Glutamatergic neuron (in vitro differentiated cells): ENCODE measurements around the gene TCP10L. TPM values are rescaled to one million over a fixed set of nuclear protein-coding genes. Genes with fewer than 3 reads are reported as not detected.

Experiments used
- DNase-seq: peaks from one replicate; pipeline ENCODE4 v3.0.0; 2022
- H3K27ac Mint-ChIP-seq: one replicate; pipeline ENCODE4 v1.8.0; 2020; ENCODE audit warnings: mild to moderate bottlenecking, mixed read lengths, inconsistent platforms; ENCODE audit not compliant: unreplicated experiment
- H3K27me3 Mint-ChIP-seq: one replicate; pipeline ENCODE4 v1.8.0; 2020; ENCODE audit warnings: mild to moderate bottlenecking, moderate library complexity, mixed read lengths, inconsistent platforms; ENCODE audit not compliant: unreplicated experiment
- H3K36me3 Mint-ChIP-seq: one replicate; pipeline ENCODE4 v1.8.0; 2020; ENCODE audit warnings: mild to moderate bottlenecking, mixed read lengths, inconsistent platforms; ENCODE audit not compliant: unreplicated experiment
- H3K4me1 Mint-ChIP-seq: one replicate; pipeline ENCODE4 v1.8.0; 2020; ENCODE audit warnings: mild to moderate bottlenecking, low read depth, mixed read lengths, inconsistent platforms; ENCODE audit not compliant: unreplicated experiment
- H3K4me3 Mint-ChIP-seq: one replicate; pipeline ENCODE4 v1.8.0; 2020; ENCODE audit warnings: mild to moderate bottlenecking, mixed read lengths, inconsistent platforms; ENCODE audit not compliant: unreplicated experiment
- H3K9me3 Mint-ChIP-seq: one replicate; pipeline ENCODE4 v1.8.0; 2020; ENCODE audit warnings: mild to moderate bottlenecking, moderate library complexity, mixed read lengths, inconsistent platforms; ENCODE audit not compliant: unreplicated experiment
- total RNA-seq: library from RNA; stranded (reverse); fragmentation: NEBNext Ultra II Directional; extraction: Animal tissue kit (Norgen Biotek cat#: 25700); gene quantifications from one replicate; pipeline ENCODE4 v1.2.1, GENCODE V29; 2021; ENCODE audit not compliant: unreplicated experiment
- TF ChIP-seq, protein P1 (sequence below): fragments of 200-600 bp; sonication (generic); IDR thresholded peaks from one replicate; pipeline ENCODE4 v1.5.0; 2021; ENCODE audit not compliant: partially characterized antibody, unreplicated experiment

Gene TCP10L
- total RNA-seq, 1 donor from 2014 or later, result 31.0 TPM

DNA sequence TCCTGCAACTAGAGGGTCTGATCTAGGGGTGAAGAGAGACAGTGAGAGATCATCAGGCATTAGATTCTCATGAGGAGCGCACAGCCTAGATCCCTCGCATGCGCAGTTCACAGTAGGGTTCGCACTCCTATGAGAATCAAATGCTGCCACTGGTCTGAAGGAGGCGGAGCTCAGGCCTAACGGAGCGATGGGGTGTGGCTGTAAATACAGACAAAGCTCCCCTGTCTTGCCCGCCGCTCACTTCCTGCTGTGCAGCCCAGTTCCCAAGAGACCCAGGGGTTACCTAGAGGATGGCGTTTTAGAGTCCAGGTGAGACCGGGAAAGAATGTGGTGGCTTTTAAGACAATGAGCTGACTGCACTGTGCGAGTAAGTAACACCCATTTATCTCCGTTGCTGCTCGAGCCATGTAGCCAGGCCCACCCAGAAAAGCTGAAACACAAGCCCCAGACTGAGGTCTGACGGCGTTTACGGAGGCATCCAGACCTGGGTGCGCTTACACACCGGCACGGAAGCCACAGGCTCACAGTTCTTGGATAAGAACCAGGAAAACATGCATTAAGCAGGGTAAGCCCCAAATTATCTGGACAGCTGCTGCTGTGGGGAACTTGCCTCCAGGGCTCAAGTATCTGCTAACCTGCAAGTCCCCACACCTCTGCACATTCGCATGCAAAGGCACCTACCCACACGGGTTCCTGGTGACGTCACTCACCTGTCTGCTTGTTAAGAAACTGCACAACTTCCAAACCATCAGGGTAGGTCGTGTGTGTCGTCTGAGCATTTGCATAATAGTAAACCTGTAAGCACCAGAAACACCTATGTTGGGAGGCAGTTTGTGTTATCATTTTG is 12.5 kb downstream of the TCP10L start:
- no peak for DNase-seq
- Mint-ChIP-seq H3K27ac (no peak overlapping the region), H3K9me3 (peaks cover under 1% of the 10 kb centered on the region), H3K36me3 (peaks cover 6% of the 10 kb centered on the region), H3K27me3 (peaks cover 1% of the 10 kb centered on the region), H3K4me1 (peaks cover 4% of the 10 kb centered on the region), H3K4me3 (no peak overlapping the region)
- TF ChIP-seq, protein P1, sequence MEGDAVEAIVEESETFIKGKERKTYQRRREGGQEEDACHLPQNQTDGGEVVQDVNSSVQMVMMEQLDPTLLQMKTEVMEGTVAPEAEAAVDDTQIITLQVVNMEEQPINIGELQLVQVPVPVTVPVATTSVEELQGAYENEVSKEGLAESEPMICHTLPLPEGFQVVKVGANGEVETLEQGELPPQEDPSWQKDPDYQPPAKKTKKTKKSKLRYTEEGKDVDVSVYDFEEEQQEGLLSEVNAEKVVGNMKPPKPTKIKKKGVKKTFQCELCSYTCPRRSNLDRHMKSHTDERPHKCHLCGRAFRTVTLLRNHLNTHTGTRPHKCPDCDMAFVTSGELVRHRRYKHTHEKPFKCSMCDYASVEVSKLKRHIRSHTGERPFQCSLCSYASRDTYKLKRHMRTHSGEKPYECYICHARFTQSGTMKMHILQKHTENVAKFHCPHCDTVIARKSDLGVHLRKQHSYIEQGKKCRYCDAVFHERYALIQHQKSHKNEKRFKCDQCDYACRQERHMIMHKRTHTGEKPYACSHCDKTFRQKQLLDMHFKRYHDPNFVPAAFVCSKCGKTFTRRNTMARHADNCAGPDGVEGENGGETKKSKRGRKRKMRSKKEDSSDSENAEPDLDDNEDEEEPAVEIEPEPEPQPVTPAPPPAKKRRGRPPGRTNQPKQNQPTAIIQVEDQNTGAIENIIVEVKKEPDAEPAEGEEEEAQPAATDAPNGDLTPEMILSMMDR, result no peak

DNA sequence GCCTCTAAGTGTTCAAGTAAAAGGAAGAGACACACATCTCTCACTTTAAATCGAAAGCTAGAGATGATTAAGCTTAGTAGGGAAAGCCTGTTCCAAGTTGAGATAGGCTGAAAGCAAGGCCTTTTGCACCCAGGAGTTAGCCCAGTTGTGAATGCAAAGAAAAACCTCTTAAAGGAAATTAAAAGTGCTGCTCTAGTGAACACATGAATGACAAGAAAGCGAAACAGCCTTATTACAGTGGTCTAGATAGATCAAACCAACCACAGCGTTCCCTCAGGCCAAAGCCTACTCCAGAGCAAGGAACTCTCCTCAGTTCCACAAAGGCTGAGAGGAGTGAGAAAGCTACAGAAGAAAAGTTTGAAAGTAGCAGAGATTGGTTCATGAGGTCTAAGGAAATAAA is 14.9 kb downstream of the TCP10L start:
- Mint-ChIP-seq H3K4me1 (peaks cover 4% of the 10 kb centered on the region), H3K27me3 (peaks cover 5% of the 10 kb centered on the region), H3K36me3 (peaks cover 14% of the 10 kb centered on the region), H3K27ac (no peak overlapping the region), H3K4me3 (peak overlapping the region; percentile 88), H3K9me3 (peaks cover 5% of the 10 kb centered on the region)
- TF ChIP-seq, protein P1, result no peak
- DNase-seq, result no peak

DNA sequence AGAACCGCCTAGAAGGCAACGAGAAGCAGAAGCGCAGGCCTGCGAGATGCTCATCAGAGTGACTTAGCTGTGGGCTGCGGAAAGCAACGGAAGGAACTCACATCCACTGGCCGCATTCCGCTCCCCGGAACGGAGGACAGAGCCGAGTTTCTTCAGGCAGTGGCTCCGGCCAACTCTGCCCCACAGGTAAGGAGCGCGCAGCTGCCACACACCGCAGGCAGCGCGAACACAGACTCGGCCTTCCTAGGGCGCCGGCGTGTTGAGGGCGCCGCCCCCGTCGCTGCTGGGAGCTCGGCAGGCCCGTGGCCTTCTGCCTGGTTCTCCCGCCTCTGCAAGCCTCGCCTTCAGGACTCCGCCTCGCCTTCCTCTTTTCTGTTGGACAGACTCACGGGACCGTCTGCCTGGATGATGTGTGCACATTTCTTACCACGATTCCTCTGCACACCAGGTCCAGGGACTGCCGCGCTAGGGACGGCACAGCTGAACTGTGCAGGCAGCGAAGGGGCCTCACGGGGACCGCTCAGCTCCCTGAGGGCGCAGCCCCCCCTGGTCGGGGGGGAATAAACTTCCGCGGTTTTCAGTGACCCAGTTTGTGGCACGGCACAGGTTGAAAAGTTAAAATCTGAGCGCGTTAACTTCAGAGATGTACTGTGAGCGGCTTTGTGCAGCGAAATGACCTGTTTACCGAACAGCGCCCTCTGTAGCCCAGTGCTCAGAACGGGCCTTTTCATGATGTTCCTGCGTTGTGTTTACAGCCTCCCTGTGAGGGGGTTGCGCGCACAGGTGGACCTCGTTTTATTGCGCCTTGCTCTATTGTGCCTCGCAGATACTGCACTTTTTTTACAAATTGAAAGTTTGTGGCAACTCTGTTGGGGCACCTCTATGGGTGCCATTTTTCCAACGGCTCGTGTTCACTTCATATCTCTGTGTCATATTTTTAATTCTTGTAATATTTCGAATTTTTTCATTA is 15.8 kb downstream of the TCP10L start:
- peak; percentile 83 for DNase-seq
- Mint-ChIP-seq H3K4me3 (peak overlapping the region; percentile 88), H3K27ac (peak overlapping the region; percentile 31), H3K27me3 (peaks cover 5% of the 10 kb centered on the region), H3K36me3 (peaks cover 23% of the 10 kb centered on the region), H3K9me3 (peaks cover 7% of the 10 kb centered on the region), H3K4me1 (peaks cover 4% of the 10 kb centered on the region)
- TF ChIP-seq, protein P1, result peak; percentile 82

DNA sequence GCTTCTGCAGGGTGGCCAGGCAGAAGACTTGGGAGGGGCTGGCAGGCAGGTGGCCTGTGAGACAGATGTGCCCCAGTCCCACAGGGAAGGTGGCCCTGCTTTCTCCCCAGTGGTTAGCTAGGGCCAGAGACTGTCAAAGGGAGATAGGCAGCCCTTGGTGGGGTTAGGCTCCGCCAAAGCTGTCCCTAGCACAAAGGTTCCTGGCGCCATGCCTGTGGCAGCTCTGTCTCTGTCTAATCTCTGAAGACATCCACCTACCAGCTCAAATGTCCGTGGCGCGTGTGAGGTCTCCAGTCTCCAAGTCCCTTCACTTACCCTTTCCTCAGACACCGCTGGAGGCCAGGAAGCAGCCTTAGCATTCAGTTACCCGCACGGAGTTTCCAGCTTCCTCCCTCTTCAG is 17.7 kb downstream of the TCP10L start:
- no peak for DNase-seq
- H3K27ac Mint-ChIP-seq, result no peak overlapping the region
- H3K27me3 Mint-ChIP-seq, result peaks cover 5% of the 10 kb centered on the region
- peaks cover 25% of the 10 kb centered on the region for H3K36me3 Mint-ChIP-seq
- H3K4me3 Mint-ChIP-seq, result no peak overlapping the region
- H3K9me3 Mint-ChIP-seq, result peaks cover 9% of the 10 kb centered on the region
- TF ChIP-seq, protein P1, result no peak
- peaks cover 4% of the 10 kb centered on the region for H3K4me1 Mint-ChIP-seq
